ENCODE measurements around the gene RXFP4. TPM values are rescaled to one million over a fixed set of nuclear protein-coding genes. Genes with fewer than 3 reads are reported as not detected.
A peak's percentile ranks its signal among the peaks of the same experiment; 100 is the strongest.

RXFP4 gene
- polyA plus RNA-seq, 1 of the 3 experiments (the other 2 are of a cell fraction) = not detected

DNA sequence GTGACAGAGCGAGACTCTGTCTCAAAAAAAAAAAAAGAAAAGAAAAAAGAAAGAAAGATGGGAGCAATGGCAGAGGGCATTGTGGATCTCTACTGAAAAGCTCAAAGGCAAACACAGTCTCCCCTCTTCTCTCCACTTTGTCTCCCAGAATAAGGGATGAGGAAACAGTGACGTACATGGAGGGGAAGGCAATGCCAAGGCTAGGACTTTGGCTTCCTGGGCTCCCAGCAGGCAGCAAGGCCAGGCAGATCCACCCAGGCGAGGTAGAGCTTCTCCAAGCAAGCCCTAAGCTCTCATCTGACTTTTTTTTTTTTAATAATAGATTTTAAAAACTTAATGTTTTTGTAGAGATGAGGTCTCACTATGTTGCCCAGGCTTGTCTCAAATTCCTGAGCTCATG, 32.3 kb downstream of the RXFP4 start (continued):
- TF ChIP-seq, protein P1, sequence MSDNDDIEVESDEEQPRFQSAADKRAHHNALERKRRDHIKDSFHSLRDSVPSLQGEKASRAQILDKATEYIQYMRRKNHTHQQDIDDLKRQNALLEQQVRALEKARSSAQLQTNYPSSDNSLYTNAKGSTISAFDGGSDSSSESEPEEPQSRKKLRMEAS (IDR thresholded peaks at IDR 0.05; ENCODE audit: low read depth) = no peak
- TF ChIP-seq RAD21 (IDR thresholded peaks at IDR 0.05; ENCODE audit: low read length) = no peak
- TF ChIP-seq EZH2phosphoT487 (IDR thresholded peaks at IDR 0.05; ENCODE audit: borderline replicate concordance, low read depth) = no peak
- TF ChIP-seq TCF12 (IDR thresholded peaks at IDR 0.05) = no peak

DNA sequence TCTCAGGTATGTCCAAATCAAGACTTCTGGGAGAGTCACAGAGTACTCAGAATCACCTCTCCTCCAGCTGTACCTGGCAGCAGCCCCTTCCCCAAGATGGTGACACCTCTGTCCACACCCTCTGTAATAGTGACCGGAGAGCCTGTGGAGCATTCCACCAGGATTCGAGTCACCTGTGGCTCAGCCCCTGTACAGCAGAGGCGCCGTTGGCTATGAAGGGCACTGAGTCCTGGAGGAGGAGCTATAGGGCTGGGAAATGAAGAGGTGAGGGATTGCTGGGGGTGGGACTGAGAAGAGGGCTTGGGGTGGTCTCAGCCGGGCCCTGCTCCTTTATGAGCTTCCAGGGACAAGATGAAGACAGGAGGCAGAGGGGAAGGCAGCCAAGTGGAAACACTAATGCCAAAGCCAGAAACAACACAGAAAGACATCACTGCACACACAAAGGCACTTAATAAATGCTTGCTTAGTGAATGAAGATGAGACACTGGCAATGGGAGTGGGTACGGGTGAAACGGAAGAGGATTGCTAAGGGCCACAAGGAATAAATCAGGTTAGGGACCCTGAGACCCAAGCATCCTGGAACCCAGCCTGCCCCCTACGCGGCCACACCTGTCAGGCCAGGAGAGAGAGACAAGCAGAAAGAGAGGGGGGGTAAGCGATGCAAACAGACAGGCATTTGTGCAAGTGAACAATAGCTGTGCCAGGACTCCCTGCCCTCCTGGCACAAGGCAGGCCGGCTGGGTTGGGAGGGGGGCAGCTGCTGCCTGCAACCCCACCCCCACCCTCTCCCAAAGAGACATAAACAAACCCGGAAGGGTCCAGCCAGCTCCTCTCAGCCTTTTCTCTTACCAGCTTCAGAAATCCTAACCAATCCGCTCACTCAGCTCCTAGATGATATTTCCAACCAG, 33.0 kb downstream of the RXFP4 start:
- H3K9me3 ChIP-seq = no peaks in the 10 kb centered on the region
- peaks cover 69% of the 10 kb centered on the region for H4K20me1 ChIP-seq (ENCODE audit: insufficient read depth)
- no peak for DNase-seq
- peaks cover 39 to 49% of the 10 kb centered on the region in 2 experiments for H3K4me1 ChIP-seq (ENCODE audit: control insufficient read depth in 1 of 2, insufficient read depth in 2 of 2, low read depth in 1 of 2, low read length in 1 of 2)
- H3K27me3 ChIP-seq (ENCODE audit: insufficient read depth) = no peaks in the 10 kb centered on the region
- H3K9ac ChIP-seq = no peak overlapping the region
- H2AFZ ChIP-seq (ENCODE audit: low read depth) = no peak overlapping the region
- H3K27ac ChIP-seq (ENCODE audit: low read depth in 2 of 2, low read length in 1 of 2) = no peak overlapping the region; a peak in 1 of 4 replicates
- H3K36me3 ChIP-seq (replicated peaks in 1 of 2; ENCODE audit: control insufficient read depth in 1 of 2, insufficient read depth in 2 of 2, low read length in 1 of 2) = peaks cover 0 to 7% of the 10 kb centered on the region in 2 experiments
- H3K79me2 ChIP-seq (ENCODE audit: insufficient read depth) = peaks cover 100% of the 10 kb centered on the region
- 92% methylated on average over 13 of the region's 13 CpGs for WGBS (ENCODE audit: low lambda C conversion rate)
- ChIA-PET CTCF (interaction anchor here (1.6 to 3.7 kb wide), 2 partner anchors 15 to 37 kb away, joined by 5 to 16 read pairs; no protein-coding TSS in a partner anchor), POLR2A (interaction anchor here (0.6 to 1.2 kb wide), 3 partner anchors 26 to 704 kb away, joined by 3 to 5 read pairs (median 3); no protein-coding TSS in a partner anchor)
- H3K4me3 ChIP-seq (ENCODE audit: low read depth in 2 of 2, low read length in 1 of 2) = no peak overlapping the region
- H3F3A ChIP-seq (replicated peaks; ENCODE audit: insufficient read depth) = peaks cover 19% of the 10 kb centered on the region
- peak overlapping the region; percentile 88 for H3K4me2 ChIP-seq
- TF ChIP-seq, protein P1 (IDR thresholded peaks at IDR 0.05; ENCODE audit: low read depth) = no peak
- TF ChIP-seq GATA2 (CRISPR knock-in tag; IDR thresholded peaks at IDR 0.05) (no peak), SIN3A (IDR thresholded peaks at IDR 0.05; ENCODE audit: borderline replicate concordance, low read depth, low read length) (no peak), POLR2AphosphoS5 (IDR thresholded peaks at IDR 0.05; ENCODE audit: low read depth, low read length) (peak; percentile 10; the same call in 1 of the 2 replicates)
- TF ChIP-seq, protein P2, sequence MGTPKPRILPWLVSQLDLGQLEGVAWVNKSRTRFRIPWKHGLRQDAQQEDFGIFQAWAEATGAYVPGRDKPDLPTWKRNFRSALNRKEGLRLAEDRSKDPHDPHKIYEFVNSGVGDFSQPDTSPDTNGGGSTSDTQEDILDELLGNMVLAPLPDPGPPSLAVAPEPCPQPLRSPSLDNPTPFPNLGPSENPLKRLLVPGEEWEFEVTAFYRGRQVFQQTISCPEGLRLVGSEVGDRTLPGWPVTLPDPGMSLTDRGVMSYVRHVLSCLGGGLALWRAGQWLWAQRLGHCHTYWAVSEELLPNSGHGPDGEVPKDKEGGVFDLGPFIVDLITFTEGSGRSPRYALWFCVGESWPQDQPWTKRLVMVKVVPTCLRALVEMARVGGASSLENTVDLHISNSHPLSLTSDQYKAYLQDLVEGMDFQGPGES (IDR thresholded peaks at IDR 0.05; ENCODE audit: low read depth, low read length) = no peak
- H3K9me2 ChIP-seq = no peaks in the 10 kb centered on the region

DNA sequence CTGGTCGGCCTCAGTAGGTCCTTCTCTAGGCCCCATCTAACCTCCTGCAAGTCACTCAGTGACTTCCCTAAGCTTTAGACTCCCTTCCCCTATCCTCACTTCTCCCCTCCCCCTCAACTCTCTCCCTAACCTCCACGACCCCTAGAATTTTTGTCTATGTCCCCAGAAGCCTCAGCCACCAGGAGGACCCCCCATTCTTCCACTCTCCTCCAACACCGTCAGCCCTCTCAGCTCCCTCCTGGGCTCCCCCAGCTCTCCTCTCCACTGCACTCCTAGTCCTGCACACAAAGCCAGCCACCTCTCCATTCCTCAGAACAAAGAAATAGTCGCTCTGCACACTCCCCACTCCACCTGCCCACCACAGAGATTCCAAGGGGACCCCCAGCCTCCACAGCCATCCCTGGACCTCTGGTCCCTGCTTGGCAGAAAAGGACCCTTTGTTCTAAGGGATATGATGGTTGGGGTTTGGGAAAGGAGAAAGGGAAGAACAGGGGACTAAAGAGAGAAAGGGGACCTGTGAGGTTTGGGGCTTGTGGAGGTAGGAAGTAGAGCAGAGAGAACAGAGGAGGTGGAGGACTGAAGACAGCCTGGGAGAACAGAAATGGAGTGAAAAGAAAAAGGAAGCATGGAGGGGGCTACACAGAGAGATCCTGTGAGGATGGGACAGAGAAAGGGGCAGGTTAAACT, 34.1 kb downstream of the RXFP4 start:
- Histone ChIP-seq H3K4me3 (ENCODE audit: low read depth in 2 of 2, low read length in 1 of 2) (peak overlapping the region; percentile 88 to 91; a peak in 3 of 4 replicates), H3F3A (replicated peaks; ENCODE audit: insufficient read depth) (peaks cover 22% of the 10 kb centered on the region), H3K9me2 (no peaks in the 10 kb centered on the region), H3K36me3 (replicated peaks in 1 of 2; ENCODE audit: control insufficient read depth in 1 of 2, insufficient read depth in 2 of 2, low read length in 1 of 2) (peaks cover 0 to 3% of the 10 kb centered on the region in 2 experiments), H3K27ac (ENCODE audit: low read depth in 2 of 2, low read length in 1 of 2) (peak overlapping the region in 1 of 2 experiments; percentile 13; a peak in 3 of 4 replicates), H3K4me1 (ENCODE audit: control insufficient read depth in 1 of 2, insufficient read depth in 2 of 2, low read depth in 1 of 2, low read length in 1 of 2) (peaks cover 42 to 49% of the 10 kb centered on the region in 2 experiments), H3K9ac (peak overlapping the region; percentile 96), H2AFZ (ENCODE audit: low read depth) (no peak overlapping the region), H3K27me3 (ENCODE audit: insufficient read depth) (no peaks in the 10 kb centered on the region), H3K4me2 (peak overlapping the region; percentile 88), H3K79me2 (ENCODE audit: insufficient read depth) (peaks cover 99% of the 10 kb centered on the region), H4K20me1 (ENCODE audit: insufficient read depth) (peaks cover 60% of the 10 kb centered on the region), H3K9me3 (no peaks in the 10 kb centered on the region)
- no peak for DNase-seq
- no peak for TF ChIP-seq TAF1 (IDR thresholded peaks at IDR 0.05; ENCODE audit: borderline replicate concordance, low read depth, low read length)
- TF ChIP-seq, protein P2 (IDR thresholded peaks at IDR 0.05; ENCODE audit: low read depth, low read length) = no peak
- no peak for TF ChIP-seq CHD2 (IDR thresholded peaks at IDR 0.05; ENCODE audit: low read length, partially characterized antibody)
- TF ChIP-seq JUND (IDR thresholded peaks at IDR 0.05) = no peak
- TF ChIP-seq SMC3 (IDR thresholded peaks at IDR 0.05; ENCODE audit: low read depth, low read length) = no peak
- ChIA-PET POLR2A (interaction anchor here (0.6 to 1.2 kb wide), 3 partner anchors 25 to 705 kb away, joined by 3 to 5 read pairs (median 3); no protein-coding TSS in a partner anchor), CTCF (interaction anchor here (1.3 to 3.7 kb wide), 7 partner anchors 9 to 91 kb away, joined by 3 to 27 read pairs (median 6); no protein-coding TSS in a partner anchor)
- WGBS (ENCODE audit: low lambda C conversion rate) = 76% methylated on average over 4 of the region's 4 CpGs
